HCT116 (cell line): ENCODE results near the gene TM9SF2. TPM values are rescaled to one million over a fixed set of nuclear protein-coding genes. Genes with fewer than 3 reads are reported as not detected.

Experiments used
- ATAC-seq: fragments of 200-7000 bp; cut with Tn5 transposase; 2 replicates; pipeline ENCODE4 v1.9.1; 2020; ENCODE audit warnings: mild to moderate bottlenecking, moderate library complexity
- BruUV-seq: library from RNA; stranded (reverse); fragments of 400-500 nt; replicated peaks from 2 replicates; lab custom pipeline; 2021; lab: Mats Ljungman, UMichigan
- CTCF ChIA-PET: fragments of 300-600 bp; sonication (Branson Sonifier 250); formaldehyde crosslinking; loops from one replicate; lab custom pipeline; 2021; ENCODE audit warnings: antibody characterized with exemption; lab: Charles Lee
- POLR2A ChIA-PET: fragments of 300-600, 350-600 bp; sonication (Branson Sonifier 250); formaldehyde crosslinking; loops from one replicate; lab custom pipeline; 2021; ENCODE audit warnings: antibody characterized with exemption; lab: Charles Lee
- RAD21 ChIA-PET, 2 experiments: fragments of 300-600 bp; sonication (Branson Sonifier 250); formaldehyde crosslinking; loops; one replicate each; lab custom pipeline; 2023; ENCODE audit warnings: low total read pairs in 2 of 2; ENCODE audit not compliant: uncharacterized antibody in 2 of 2, unreplicated experiment in 2 of 2, low non-redundant PET in 1 of 2; lab: Charles Lee
- DNase-seq: peaks from one replicate; pipeline ENCODE4 v3.0.0-alpha.2; 2010; ENCODE audit warnings: low read depth, low spot score
- H2AFZ ChIP-seq: fragments of 200-600 bp; shearing (Covaris generic), sonication (generic); 2 replicates; pipeline ENCODE4 v1.6.1; 2017; ENCODE audit warnings: low read depth, mixed run types, mixed read lengths, antibody characterized with exemption, low read length; ENCODE audit not compliant: poor library complexity, severe bottlenecking
- H3K27ac ChIP-seq: 2 replicates; pipeline ENCODE4 v1.5.1; 2012; ENCODE audit warnings: low read depth, low read length
- H3K27me3 ChIP-seq: fragments of 200-600 bp; sonication (generic); 2 replicates; pipeline ENCODE4 v1.6.1; 2016; ENCODE audit warnings: mixed run types, low read length, mixed read lengths; ENCODE audit not compliant: insufficient read depth
- H3K36me3 ChIP-seq, 2 experiments: fragments of 200-500 bp in 1 of 2; fragments of 200-600 bp in 1 of 2; sonication (Bioruptor generic) in 1 of 2; sonication (generic) in 1 of 2; 2 replicates each; pipeline versions ENCODE4 v1.5.1 to v1.6.1; 2014 to 2016; ENCODE audit warnings: low read length in 2 of 2, inconsistent platforms in 1 of 2, mixed read lengths in 1 of 2, mixed run types in 1 of 2; ENCODE audit not compliant: insufficient read depth in 2 of 2, control insufficient read depth in 1 of 2
- H3K4me1 ChIP-seq, 2 experiments: fragments of 200-600 bp in 1 of 2; sonication (generic) in 1 of 2; 2 replicates each; pipeline versions ENCODE4 v1.5.1 to v1.6.1; 2012 to 2017; ENCODE audit warnings: low read length in 2 of 2, inconsistent platforms in 1 of 2, mild to moderate bottlenecking in 1 of 2, mixed read lengths in 1 of 2, mixed run types in 1 of 2, moderate library complexity in 1 of 2; ENCODE audit not compliant: insufficient read depth in 2 of 2, control insufficient read depth in 1 of 2
- H3K4me2 ChIP-seq: fragments of 200-600 bp; sonication (generic); 2 replicates; pipeline ENCODE4 v1.6.1; 2017; ENCODE audit warnings: mixed run types, low read length, mixed read lengths
- H3K4me3 ChIP-seq, 2 experiments: fragments of 200-600 bp in 1 of 2; sonication (generic) in 1 of 2; replicated peaks in 1 of 2; 2 replicates each; pipeline ENCODE4 v1.5.1; 2011 to 2016; ENCODE audit warnings: low read length in 2 of 2, control low read depth in 1 of 2, low read depth in 1 of 2, mild to moderate bottlenecking in 1 of 2, mixed read lengths in 1 of 2, mixed run types in 1 of 2
- H3K79me2 ChIP-seq: fragments of 200-600 bp; sonication (generic); 2 replicates; pipeline ENCODE4 v1.6.1; 2017; ENCODE audit warnings: mild to moderate bottlenecking, mixed run types, low read length, moderate library complexity, mixed read lengths; ENCODE audit not compliant: insufficient read depth
- H3K9ac ChIP-seq: fragments of 200-600 bp; sonication (generic); 2 replicates; pipeline ENCODE4 v1.6.1; 2016; ENCODE audit warnings: low read length, mixed read lengths
- H3K9me2 ChIP-seq: fragments of 200-600 bp; sonication (generic), shearing (Covaris generic); 2 replicates; pipeline ENCODE4 v1.6.1; 2017; ENCODE audit warnings: mixed run types, mild to moderate bottlenecking, moderate library complexity; ENCODE audit not compliant: insufficient read depth
- H3K9me3 ChIP-seq, 2 experiments: fragments of 200-500 bp in 1 of 2; fragments of 200-600 bp in 1 of 2; sonication (Bioruptor generic) in 1 of 2; sonication (generic) in 1 of 2; 2 replicates each; pipeline ENCODE4 v1.6.1; 2014 to 2017; ENCODE audit warnings: low read length in 2 of 2, mixed read lengths in 2 of 2, inconsistent platforms in 1 of 2, low read depth in 1 of 2, mild to moderate bottlenecking in 1 of 2, mixed run types in 1 of 2, moderate library complexity in 1 of 2; ENCODE audit not compliant: control insufficient read depth in 1 of 2, insufficient read depth in 1 of 2
- H4K20me1 ChIP-seq: fragments of 200-600 bp; sonication (generic), shearing (Covaris generic); 2 replicates; pipeline ENCODE4 v1.6.1; 2017; ENCODE audit warnings: mixed run types, mild to moderate bottlenecking, moderate library complexity; ENCODE audit not compliant: insufficient read depth
- CTCF ChIP-seq, 3 experiments: fragments of 200-600 bp in 1 of 3; sonication (generic) in 1 of 3; IDR thresholded peaks in 2 of 3; conservative IDR thresholded peaks in 1 of 3; 2 replicates each; pipeline ENCODE4 v1.5.1; 2012 to 2017; ENCODE audit warnings: low read depth in 2 of 3, low read length in 2 of 3, antibody characterized with exemption in 1 of 3, borderline replicate concordance in 1 of 3, control low read depth in 1 of 3, mild to moderate bottlenecking in 1 of 3, mixed read lengths in 1 of 3, mixed run types in 1 of 3, moderate library complexity in 1 of 3; ENCODE audit not compliant: insufficient read depth in 1 of 3
- ZBTB33 ChIP-seq: IDR thresholded peaks from 2 replicates; pipeline ENCODE4 v1.6.1; 2011; ENCODE audit warnings: mild to moderate bottlenecking, low read length, moderate library complexity; ENCODE audit not compliant: insufficient replicate concordance; ENCODE audit errors: extremely low read depth
- intact Hi-C: fragments of 100-400 bp; cut with micrococcal nuclease; formaldehyde crosslinking; loops from 2 replicates; pipeline ENCODE4 v1.10.0; 2022
- total RNA-seq: library from RNA; stranded (reverse); gene quantifications from one replicate; pipeline ENCODE4 v1.2.1, GENCODE V29; 2021; ENCODE audit not compliant: unreplicated experiment

TM9SF2 gene
- total RNA-seq, 1 experiment from 2014 or later, result 77.8 TPM

- TF ChIP-seq ZBTB33, result no peak
- TF ChIP-seq, all 23 proteins: peak for 0
Observed at GRCh38 chr13:99473515-99473914, 27.8 kb upstream of the TM9SF2 start (continued).

GRCh38 chr13:99476648-99477047 lies 24.6 kb upstream of the TM9SF2 start:
- H3K4me2 ChIP-seq, result no peak overlapping the region
- ChIA-PET POLR2A (no interaction called here), CTCF (no interaction called here), RAD21 (no interaction called here)
- no peak overlapping the region for H3K27ac ChIP-seq
- intact Hi-C loops, result no loop called here
- no peak overlapping the region for H3K9ac ChIP-seq
- H3K9me3 ChIP-seq, result no peaks in the 10 kb centered on the region
- DNase-seq (no peak), ATAC-seq (no peak)
- no peak overlapping the region for H3K4me3 ChIP-seq
- no peaks in the 10 kb centered on the region for H3K27me3 ChIP-seq
- H3K36me3 ChIP-seq, result no peaks in the 10 kb centered on the region
- no peaks in the 10 kb centered on the region for H3K79me2 ChIP-seq
- TF ChIP-seq CTCF (IDR thresholded peaks at IDR 0.05 in 2 of 3, conservative IDR thresholded peaks at IDR 0.05 in 1 of 3; ENCODE audit: borderline replicate concordance in 1 of 3, insufficient read depth in 1 of 3, low read depth in 2 of 3, low read length in 2 of 3), result no peak
- no peak overlapping the region for H2AFZ ChIP-seq
- H4K20me1 ChIP-seq, result no peaks in the 10 kb centered on the region
- no peaks in the 10 kb centered on the region; the same call in 1 of the 2 replicates for H3K9me2 ChIP-seq
- no TSS peak for BruUV-seq
- H3K4me1 ChIP-seq, result no peaks in the 10 kb centered on the region
